Measurements from ENCODE around the gene PLCB4.

The PLCB4 gene

DNA sequence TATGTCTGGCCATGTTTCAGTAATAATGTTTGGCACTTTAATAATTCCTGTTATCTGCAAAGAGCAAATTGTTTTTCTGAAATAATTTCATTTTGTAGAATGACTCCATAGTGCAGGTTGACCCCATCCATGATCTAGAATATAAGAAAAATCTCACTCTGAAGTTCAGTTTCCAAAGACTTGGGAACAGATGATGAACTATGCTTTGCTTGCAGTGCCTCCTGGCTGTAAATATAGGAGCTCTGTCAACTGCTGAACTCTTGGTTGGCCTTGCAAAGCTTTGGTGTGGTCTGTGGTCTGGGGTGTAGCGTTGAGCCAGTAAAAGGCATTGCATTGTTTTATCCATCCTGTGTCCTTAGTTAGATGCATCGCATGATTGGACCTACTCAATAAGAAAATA lies 104.0 kb downstream of the PLCB4 start:
- DNase-seq (ENCODE audit: insufficient read length, low spot score): no peak
- FAIRE-seq: no peak
- no peak for TF ChIP-seq POLR2A (IDR thresholded peaks at IDR 0.05; ENCODE audit: low read depth, low read length)

DNA sequence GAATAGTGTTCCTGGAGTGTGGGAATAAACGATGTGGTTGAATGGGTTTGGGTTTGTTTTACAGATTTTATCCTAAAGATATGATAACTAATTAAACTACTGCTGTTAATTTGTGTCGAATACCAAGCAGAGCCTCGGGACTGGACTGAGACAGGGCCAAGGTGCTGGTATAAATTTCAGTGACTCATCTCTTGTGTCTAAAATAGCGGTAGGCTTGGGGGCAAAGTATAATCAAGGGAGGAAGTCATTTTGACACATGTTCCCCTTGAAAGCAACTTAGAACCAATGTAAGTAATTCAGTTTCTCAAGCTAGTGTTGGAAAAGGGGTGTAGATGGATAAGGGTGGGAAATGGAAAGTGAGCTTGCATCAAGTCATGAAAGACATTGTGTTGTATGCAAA lies 108.4 kb downstream of the PLCB4 start:
- no peak for TF ChIP-seq POLR2A (IDR thresholded peaks at IDR 0.05; ENCODE audit: low read depth, low read length)
- DNase-seq (ENCODE audit: insufficient read length, low spot score): no peak
- FAIRE-seq: peak; percentile 11

DNA sequence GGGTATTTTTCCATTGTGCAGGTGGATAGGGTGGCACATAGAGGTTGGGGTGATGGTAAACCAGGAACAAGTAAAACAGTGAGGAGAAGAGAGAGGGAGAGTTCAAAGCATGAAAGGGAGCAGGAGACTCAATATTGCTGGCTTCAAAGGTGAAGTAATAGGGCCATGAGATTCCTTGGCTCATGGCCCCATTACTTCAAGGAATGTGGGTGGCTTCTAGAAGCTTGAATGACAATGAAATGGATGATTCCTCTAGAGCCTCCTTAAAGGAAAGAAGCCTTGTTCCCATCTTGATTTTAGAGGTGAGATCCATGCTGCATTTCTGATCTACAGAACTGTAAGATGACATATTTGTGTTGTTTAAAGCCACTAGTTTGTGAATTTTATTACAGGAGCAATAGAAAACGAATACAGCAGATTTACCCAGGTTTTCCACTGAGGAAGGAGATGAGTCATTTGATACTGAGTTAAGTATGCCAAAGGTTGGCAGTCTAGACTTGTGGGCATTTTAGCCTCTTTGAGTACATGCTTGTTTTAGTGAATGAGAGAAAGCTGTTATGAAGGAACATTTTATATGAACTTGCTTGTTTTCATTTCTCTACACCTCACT lies 110.4 kb downstream of the PLCB4 start:
- peak; percentile 71 for FAIRE-seq
- TF ChIP-seq POLR2A (IDR thresholded peaks at IDR 0.05; ENCODE audit: low read depth, low read length): no peak
- no peak for DNase-seq (ENCODE audit: insufficient read length, low spot score)

DNA sequence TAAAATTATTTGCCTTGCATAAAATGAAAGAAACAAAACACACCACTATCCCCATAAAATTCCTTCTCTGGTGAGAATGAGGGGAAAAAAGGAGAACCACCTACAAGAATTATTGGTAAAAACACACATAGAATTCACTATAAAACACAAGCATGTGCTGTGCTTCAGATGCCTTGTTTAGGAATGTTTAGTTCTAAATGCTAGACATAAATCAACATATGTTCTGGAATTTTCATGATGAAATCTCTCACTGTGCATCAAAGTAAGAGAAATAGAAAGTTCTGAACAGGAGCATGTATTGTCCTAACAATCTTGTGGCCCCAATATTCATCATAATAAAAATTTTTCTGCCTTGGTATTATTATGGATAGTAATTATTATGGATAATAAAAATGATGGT lies 111.0 kb downstream of the PLCB4 start:
- TF ChIP-seq POLR2A (IDR thresholded peaks at IDR 0.05; ENCODE audit: low read depth, low read length): no peak
- DNase-seq (ENCODE audit: insufficient read length, low spot score): no peak
- FAIRE-seq: no peak

DNA sequence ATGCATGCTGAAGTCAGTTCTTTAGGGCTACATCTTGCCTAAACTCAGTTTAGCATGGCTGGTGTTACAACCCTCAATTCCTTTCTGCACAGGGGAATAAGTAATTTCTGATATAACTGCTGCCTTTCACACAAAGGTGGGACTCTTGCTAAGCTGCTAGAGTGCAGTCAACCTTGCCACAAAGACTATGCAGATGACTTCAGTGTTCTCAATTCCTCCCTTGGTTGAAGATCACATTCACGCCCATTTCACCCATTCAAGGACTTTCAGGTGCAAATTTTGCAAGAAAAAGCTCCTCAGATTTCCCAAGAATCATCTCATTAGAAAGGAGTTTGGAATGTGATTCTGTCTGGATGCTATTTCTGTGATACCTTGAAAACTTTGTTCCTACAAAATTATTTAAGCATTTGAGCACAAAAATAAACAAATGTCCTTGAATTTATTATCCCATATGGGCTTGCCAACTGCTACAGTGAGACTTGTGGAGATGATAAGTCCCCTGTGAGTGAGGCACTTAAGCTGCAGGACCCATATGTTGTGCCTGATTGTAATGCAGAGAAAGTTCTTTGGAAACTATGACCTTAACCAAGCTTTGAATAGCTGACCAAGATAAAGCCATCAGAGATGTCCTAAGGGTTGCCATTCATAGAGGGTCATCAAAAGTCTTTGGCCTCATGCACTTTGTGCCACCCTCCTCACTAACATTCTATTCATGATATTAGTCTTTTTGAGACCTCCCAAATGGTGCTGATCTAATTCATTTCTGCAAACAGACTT lies 111.8 kb downstream of the PLCB4 start:
- DNase-seq (ENCODE audit: insufficient read length, low spot score): no peak
- FAIRE-seq: no peak
- TF ChIP-seq POLR2A (IDR thresholded peaks at IDR 0.05; ENCODE audit: low read depth, low read length): no peak

DNA sequence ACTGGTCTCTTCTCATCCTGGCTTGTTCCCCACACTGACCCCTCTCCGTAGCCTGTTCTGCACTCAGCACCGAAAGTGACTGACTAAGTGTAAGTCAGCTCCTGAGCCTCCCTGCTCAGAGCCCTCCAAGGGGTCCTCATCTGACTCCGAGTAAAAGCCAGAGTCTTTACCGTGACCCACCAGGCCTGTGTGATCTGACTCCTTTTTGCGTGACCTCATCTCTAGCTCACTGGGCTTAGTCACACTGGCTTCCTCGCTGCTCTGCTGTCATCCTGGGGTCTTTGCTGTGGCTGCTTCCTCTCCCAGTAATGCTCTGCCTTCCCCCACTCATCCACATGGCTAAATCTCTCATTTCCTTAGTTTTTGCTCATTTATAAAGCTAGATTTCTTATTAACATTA lies 116.6 kb downstream of the PLCB4 start:
- TF ChIP-seq POLR2A (IDR thresholded peaks at IDR 0.05; ENCODE audit: low read depth, low read length): no peak
- FAIRE-seq: no peak

DNA sequence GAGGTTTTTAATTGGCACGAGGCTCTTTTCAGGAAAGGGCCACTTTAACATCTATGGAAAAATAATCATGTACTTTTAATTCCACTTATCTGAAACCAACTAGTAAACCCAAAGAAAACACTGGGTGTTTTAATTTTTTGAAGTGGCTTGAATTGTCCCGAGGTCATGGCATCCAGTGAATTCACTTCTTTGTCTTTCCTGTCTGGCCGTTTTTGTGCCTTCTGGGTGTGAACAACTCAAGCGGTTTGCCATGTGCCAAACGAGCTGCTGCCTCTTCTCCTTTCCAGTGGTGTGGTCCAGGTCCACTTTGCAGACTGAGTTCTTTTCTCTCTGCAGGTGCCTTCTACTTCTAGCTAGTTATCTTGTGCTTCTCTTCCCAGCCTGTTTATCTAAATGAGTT lies 117.5 kb downstream of the PLCB4 start:
- no peak for FAIRE-seq
- DNase-seq (ENCODE audit: insufficient read length, low spot score): no peak
- TF ChIP-seq POLR2A (IDR thresholded peaks at IDR 0.05; ENCODE audit: low read depth, low read length): no peak

More for the DNA sequence above, 116.6 kb downstream of the PLCB4 start:
- DNase-seq (ENCODE audit: insufficient read length, low spot score): no peak

DNA sequence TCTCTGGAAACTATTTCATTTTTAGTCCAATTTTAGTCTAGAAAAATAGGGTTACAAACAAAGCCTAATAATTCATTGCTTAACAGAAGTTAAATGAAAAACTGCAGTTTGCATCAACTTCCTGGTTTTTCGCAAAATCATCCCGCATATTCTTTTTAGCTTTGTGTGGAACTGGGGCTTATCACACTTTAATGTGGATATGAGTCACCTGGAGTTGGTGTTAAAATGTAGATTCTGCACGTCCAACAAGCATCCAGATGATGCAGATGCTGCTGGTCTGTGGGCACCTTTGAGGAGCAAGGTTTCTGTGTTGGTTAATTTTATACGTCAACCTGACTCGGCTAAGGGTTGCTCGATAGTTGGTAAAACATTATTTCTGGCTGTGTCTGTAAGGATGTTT lies 126.1 kb downstream of the PLCB4 start:
- TF ChIP-seq POLR2A (IDR thresholded peaks at IDR 0.05; ENCODE audit: low read depth, low read length): no peak
- DNase-seq (ENCODE audit: insufficient read length, low spot score) (no peak), FAIRE-seq (no peak)

DNA sequence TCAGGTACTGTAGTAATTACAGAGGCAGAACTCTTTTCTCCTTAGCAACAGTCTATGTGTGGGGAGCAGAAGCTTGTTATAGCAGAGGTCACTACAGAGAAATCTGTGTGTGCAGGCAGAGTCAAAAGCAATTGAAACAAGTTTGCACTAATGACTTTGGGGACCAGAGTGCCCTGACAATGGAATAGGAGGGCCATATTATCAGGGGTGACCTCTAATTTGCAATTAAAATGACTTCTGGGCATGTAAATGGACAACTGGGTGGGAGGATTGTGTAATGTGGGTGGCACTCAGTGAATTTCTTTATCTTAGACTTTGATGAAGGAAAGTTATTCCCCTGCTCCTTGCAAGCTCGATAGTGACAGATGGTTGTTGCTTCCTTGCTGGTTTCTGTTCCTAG lies 127.2 kb downstream of the PLCB4 start:
- TF ChIP-seq POLR2A (IDR thresholded peaks at IDR 0.05; ENCODE audit: low read depth, low read length): no peak
- no peak for DNase-seq (ENCODE audit: insufficient read length, low spot score)
- FAIRE-seq: no peak

DNA sequence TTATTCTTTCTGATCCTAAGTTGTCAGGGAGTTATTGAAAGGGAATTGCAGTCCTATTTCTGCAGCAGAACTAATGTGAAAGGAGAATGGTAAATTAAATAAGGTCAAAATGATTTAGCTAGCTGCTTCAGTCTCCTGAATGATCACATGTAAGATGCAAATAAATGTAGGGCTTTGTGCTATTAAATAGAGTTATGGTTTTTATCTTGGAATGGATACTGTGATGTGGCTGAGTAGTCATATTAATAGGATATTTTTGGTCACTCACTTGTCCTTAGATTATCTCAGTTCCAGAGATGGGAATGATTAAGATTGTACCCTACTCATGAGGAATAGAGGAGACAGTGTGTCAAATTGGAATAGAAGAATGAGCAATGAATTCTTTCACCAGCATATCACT lies 129.6 kb downstream of the PLCB4 start:
- no peak for FAIRE-seq
- TF ChIP-seq POLR2A (IDR thresholded peaks at IDR 0.05; ENCODE audit: low read depth, low read length): no peak
- DNase-seq (ENCODE audit: insufficient read length, low spot score): no peak

DNA sequence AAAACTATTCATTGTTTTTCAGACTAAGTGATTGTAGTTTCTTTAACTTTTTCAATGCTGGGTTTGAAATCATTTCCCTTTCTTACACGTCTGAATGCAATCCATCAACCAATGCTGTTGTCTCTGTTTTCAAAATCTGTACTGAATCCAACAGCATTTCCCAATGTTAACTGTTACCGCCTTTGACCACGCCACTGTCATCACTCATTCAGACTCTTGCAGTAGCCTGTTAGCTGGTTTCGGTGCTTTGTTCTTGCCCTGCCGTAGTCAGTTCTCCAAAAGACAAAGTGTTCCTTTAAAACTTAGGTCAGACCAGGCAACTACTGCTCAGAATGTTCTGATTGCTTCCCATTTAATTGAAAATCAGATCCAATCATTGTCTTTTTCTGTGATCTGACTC lies 131.3 kb downstream of the PLCB4 start:
- no peak for DNase-seq (ENCODE audit: insufficient read length, low spot score)
- no peak for TF ChIP-seq POLR2A (IDR thresholded peaks at IDR 0.05; ENCODE audit: low read depth, low read length)

DNA sequence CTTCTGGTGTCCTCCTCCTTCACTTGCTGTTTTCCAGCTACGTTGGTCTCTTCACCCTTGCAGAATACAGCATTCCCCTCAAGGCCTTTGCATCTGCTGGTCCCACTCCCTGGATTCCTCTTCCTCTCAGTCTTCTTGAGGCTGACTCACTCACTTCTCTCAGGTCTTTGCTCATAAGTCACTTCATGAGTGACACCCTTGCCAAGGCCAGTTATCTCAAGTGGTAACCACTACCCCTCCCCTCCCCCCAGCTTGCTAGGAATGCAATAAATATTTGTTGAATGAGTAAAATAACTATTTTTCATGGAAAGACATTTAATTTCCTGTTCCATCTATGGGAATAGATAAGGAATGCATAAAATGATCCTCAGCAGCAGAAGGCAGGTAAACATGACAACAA lies 131.7 kb downstream of the PLCB4 start:
- DNase-seq (ENCODE audit: insufficient read length, low spot score) (peak; percentile 13), FAIRE-seq (peak; percentile 92)
- TF ChIP-seq POLR2A (IDR thresholded peaks at IDR 0.05; ENCODE audit: low read depth, low read length): no peak

More for the DNA sequence above, 131.3 kb downstream of the PLCB4 start:
- FAIRE-seq: no peak

DNA sequence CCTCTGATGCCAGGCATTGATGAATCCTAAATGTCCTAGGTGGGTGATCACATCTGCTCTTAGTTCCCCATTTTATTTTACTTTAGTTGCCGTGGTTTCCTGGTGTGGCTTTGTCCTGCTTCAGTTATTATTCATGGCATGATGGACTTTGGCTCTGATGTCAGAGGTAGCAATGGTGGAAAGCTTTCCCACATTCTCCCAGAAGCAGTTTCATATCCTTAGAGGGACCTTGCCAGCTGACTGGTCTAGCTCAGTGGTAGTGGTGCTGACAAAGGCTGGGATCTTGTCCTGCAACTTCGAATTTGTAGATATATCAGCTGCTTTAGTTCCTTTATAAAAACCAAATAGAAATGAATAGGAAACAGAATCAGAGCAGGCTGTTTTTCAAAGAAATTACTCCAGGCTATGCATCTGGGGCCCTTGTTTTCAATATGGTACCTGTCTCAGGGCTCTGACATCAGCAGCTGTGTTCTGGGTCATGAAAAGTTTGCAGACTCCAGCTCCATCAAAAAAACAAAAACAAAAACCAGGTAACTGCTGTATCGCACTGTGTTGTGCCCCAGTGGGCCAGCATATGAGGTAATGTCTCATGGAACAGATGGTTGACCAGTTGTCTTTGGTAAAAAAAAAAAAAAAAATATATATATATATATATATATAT lies 133.7 kb downstream of the PLCB4 start:
- DNase-seq (ENCODE audit: insufficient read length, low spot score): no peak
- TF ChIP-seq POLR2A (IDR thresholded peaks at IDR 0.05; ENCODE audit: low read depth, low read length): no peak
- no peak for FAIRE-seq

DNA sequence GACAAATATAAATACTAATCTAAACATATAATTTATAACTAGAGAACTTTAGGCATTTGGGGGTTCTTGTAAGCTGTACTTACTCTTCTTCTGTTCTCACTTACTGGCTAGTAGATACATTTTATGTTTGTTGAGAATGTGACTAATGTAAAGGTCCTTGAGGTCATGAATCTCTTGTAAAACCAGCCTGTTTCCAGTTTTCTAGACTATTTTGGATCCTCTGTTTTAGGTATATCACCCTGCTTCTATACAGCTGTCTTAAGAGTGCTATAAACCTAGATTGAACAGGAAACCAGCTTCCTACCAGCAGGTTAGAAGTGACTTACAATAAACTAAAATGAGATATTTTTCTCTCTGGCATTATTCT lies 134.2 kb downstream of the PLCB4 start:
- TF ChIP-seq POLR2A (IDR thresholded peaks at IDR 0.05; ENCODE audit: low read depth, low read length): no peak
- FAIRE-seq: no peak
- no peak for DNase-seq (ENCODE audit: insufficient read length, low spot score)

DNA sequence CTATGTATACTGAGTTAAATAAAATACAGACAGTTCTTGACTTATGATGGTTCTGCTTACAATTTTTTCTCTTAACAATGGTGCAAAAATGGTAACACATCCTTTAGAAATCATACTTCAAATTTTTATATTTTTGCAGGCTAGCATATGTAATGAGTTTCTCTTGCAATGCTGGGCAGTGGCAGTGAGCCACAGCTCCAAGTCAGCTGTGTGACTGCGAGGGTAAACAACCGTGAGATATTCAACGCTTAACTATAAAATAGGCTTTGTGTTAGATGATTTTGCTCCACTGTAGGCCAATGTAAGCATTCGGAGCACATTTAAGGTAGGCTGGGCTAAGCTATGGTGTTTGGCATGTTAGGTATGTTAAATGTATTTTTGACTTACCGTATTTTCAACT lies 136.1 kb downstream of the PLCB4 start:
- TF ChIP-seq POLR2A (IDR thresholded peaks at IDR 0.05; ENCODE audit: low read depth, low read length): no peak
- FAIRE-seq: no peak
- DNase-seq (ENCODE audit: insufficient read length, low spot score): no peak
